Measurements from ENCODE around the gene EML4.

The EML4 gene

GRCh38 chr2:42245396-42245795 is 76.2 kb downstream of the EML4 start:
- no peak overlapping the region for H3K27ac Mint-ChIP-seq

DNA sequence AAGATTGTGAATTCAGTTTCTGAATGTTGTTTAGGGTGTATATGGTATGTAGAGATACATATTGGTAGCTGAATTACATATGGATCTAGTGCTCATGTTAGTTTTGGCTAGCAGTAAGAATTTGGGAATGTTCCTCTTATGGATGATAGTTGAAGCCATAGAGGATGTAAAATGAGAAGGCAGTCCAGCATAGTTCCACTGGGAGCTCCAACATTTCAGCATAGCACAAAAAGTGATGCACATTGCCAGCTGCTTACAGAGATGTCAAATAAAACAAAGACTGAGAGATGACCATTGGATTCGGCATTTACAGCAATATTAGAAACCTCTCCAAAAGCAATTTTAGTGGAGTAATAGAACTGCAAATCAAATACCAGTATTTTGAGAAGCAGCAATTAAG is 77.4 kb downstream of the EML4 start:
- no peak overlapping the region for H3K4me3 Mint-ChIP-seq
- no peaks in the 10 kb centered on the region for H3K27me3 Mint-ChIP-seq
- no peak overlapping the region for H3K27ac Mint-ChIP-seq
- no peaks in the 10 kb centered on the region for H3K9me3 Mint-ChIP-seq
- DNase-seq = no peak
- peaks cover 14 to 26% of the 10 kb centered on the region in 2 donors for H3K36me3 Mint-ChIP-seq
- H3K4me1 Mint-ChIP-seq = peaks cover 18 to 38% of the 10 kb centered on the region in 2 donors
- ATAC-seq (replicated peaks) = no peak

More at GRCh38 chr2:42245396-42245795, 76.2 kb downstream of the EML4 start:
- DNase-seq (no peak), ATAC-seq (replicated peaks) (no peak)
- Mint-ChIP-seq H3K4me1 (peaks cover 17 to 44% of the 10 kb centered on the region in 2 donors), H3K36me3 (peaks cover 11 to 18% of the 10 kb centered on the region in 2 donors), H3K27me3 (no peaks in the 10 kb centered on the region), H3K4me3 (no peak overlapping the region), H3K9me3 (no peaks in the 10 kb centered on the region)

GRCh38 chr2:42248846-42249245 is 79.7 kb downstream of the EML4 start:
- Mint-ChIP-seq H3K36me3 (peaks cover 26 to 45% of the 10 kb centered on the region in 2 donors), H3K27me3 (no peaks in the 10 kb centered on the region), H3K4me1 (peaks cover 22 to 45% of the 10 kb centered on the region in 2 donors), H3K4me3 (no peak overlapping the region), H3K27ac (no peak overlapping the region), H3K9me3 (peaks cover 0 to 1% of the 10 kb centered on the region in 2 donors)
- ATAC-seq (replicated peaks) = no peak
- DNase-seq = no peak

GRCh38 chr2:42249284-42249683 is 80.1 kb downstream of the EML4 start:
- Mint-ChIP-seq H3K27ac (no peak overlapping the region), H3K36me3 (peaks cover 30 to 49% of the 10 kb centered on the region in 2 donors), H3K27me3 (no peaks in the 10 kb centered on the region), H3K4me3 (no peak overlapping the region), H3K4me1 (peaks cover 26 to 48% of the 10 kb centered on the region in 2 donors), H3K9me3 (peaks cover 0 to 3% of the 10 kb centered on the region in 2 donors)
- DNase-seq = no peak
- ATAC-seq (replicated peaks) = no peak

GRCh38 chr2:42249887-42250286 is 80.7 kb downstream of the EML4 start:
- Mint-ChIP-seq H3K4me3 (no peak overlapping the region), H3K9me3 (peaks cover 0 to 3% of the 10 kb centered on the region in 2 donors), H3K27ac (no peak overlapping the region), H3K4me1 (peaks cover 27 to 47% of the 10 kb centered on the region in 2 donors), H3K27me3 (no peaks in the 10 kb centered on the region), H3K36me3 (peaks cover 31 to 55% of the 10 kb centered on the region in 2 donors)
- no peak for DNase-seq
- ATAC-seq (replicated peaks) = no peak

- no peak overlapping the region for H3K4me3 Mint-ChIP-seq
- peaks cover 31 to 59% of the 10 kb centered on the region in 2 donors for H3K36me3 Mint-ChIP-seq
These were observed 81.8 kb downstream of the EML4 start for GRCh38 chr2:42250925-42251324.

GRCh38 chr2:42252464-42252863 is 83.3 kb downstream of the EML4 start:
- DNase-seq (no peak), ATAC-seq (replicated peaks) (peak in 1 of 2 donors; percentile 35)
- H3K27me3 Mint-ChIP-seq = no peaks in the 10 kb centered on the region
- peaks cover 27 to 71% of the 10 kb centered on the region in 2 donors for H3K4me1 Mint-ChIP-seq
- peak overlapping the region; percentile 52 for H3K27ac Mint-ChIP-seq
- H3K36me3 Mint-ChIP-seq = peaks cover 20 to 44% of the 10 kb centered on the region in 2 donors
- H3K9me3 Mint-ChIP-seq = peaks cover 0 to 3% of the 10 kb centered on the region in 2 donors
- H3K4me3 Mint-ChIP-seq = no peak overlapping the region

More at GRCh38 chr2:42250925-42251324, 81.8 kb downstream of the EML4 start:
- ATAC-seq (replicated peaks) = no peak
- Mint-ChIP-seq H3K27ac (no peak overlapping the region), H3K9me3 (peaks cover 0 to 3% of the 10 kb centered on the region in 2 donors), H3K4me1 (peaks cover 27 to 58% of the 10 kb centered on the region in 2 donors), H3K27me3 (no peaks in the 10 kb centered on the region)
- DNase-seq = no peak

DNA sequence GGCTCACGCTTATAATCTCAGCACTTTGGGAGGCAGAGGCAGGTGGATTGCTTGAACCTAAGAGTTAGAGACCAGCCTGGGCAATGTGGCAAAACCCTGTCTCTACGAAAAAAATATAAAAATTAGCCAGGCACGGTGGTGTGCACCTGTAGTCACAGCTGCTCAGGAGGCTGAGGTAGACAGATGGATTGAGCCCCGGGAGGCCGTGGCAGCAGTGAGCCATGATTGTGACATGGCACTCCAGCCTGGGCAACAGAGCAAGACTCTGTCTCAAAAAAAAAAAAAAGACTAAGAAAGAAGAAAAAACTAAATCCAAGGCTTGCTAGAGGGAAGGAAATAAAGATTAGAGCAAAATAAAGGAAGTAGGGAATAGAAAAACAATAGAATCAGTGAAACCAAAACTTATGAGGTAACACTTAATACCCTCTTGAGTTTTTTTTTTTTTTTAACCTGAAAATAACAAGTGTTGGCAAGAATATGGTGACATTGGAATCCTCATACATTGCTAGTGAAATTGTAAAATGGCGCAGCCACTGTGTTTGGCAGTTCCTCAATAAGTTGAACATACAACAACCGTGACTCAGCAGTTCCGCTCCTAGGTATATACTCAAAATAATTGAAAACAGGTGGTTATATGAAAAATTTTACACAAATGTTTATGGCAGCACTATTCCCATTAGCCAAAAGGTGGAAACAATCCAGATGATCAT is 85.2 kb downstream of the EML4 start:
- DNase-seq (no peak), ATAC-seq (replicated peaks) (peak in 1 of 2 donors; percentile 37)
- H3K9me3 Mint-ChIP-seq = peaks cover 0 to 3% of the 10 kb centered on the region in 2 donors
- H3K4me3 Mint-ChIP-seq = peak overlapping the region; percentile 10 to 56
- no peaks in the 10 kb centered on the region for H3K27me3 Mint-ChIP-seq
- H3K4me1 Mint-ChIP-seq = peaks cover 27 to 68% of the 10 kb centered on the region in 2 donors
- H3K27ac Mint-ChIP-seq = peak overlapping the region; percentile 78
- peaks cover 23 to 47% of the 10 kb centered on the region in 2 donors for H3K36me3 Mint-ChIP-seq

GRCh38 chr2:42256505-42256904 is 87.4 kb downstream of the EML4 start:
- peak overlapping the region; percentile 7 to 35 for H3K4me3 Mint-ChIP-seq
- peaks cover 22 to 41% of the 10 kb centered on the region in 2 donors for H3K36me3 Mint-ChIP-seq

DNA sequence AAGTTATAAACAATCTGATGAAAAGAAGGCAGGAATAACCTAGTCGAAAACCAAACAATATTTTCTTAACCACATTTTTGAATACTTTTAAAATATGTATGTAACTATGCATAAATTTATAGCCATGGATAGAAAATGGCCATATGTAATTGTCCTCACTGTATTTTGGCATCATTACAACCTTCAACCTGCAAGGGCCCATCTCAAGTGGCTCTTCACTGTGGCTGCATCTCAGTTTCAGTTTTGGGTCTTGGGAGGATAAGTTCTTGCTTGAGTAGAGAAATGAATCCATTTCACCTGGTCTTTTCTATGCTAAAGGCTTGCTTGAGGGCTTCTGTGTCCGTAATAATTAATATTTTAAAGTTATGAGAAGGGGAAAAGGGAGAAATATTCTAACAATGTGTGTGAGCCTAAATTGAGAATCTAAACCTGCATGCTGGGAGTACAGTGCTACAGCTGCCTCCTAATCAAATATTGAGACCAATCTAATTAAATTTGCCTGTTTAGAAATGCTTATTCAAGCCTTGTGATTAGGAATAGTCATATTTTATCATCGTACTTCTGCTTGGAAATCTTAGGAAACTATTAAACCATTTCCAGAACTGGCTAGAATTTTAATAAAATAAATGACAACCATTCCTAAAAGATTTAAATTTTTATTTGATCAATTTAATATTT is 92.5 kb downstream of the EML4 start:
- H3K36me3 Mint-ChIP-seq = peaks cover 7 to 16% of the 10 kb centered on the region in 2 donors
- no peaks in the 10 kb centered on the region for H3K9me3 Mint-ChIP-seq
- H3K4me3 Mint-ChIP-seq = no peak overlapping the region
- peaks cover 2 to 6% of the 10 kb centered on the region in 2 donors for H3K4me1 Mint-ChIP-seq
- no peak overlapping the region for H3K27ac Mint-ChIP-seq
- no peaks in the 10 kb centered on the region for H3K27me3 Mint-ChIP-seq
- DNase-seq (no peak), ATAC-seq (replicated peaks) (no peak)

More at GRCh38 chr2:42256505-42256904, 87.4 kb downstream of the EML4 start:
- Mint-ChIP-seq H3K9me3 (peaks cover 0 to 3% of the 10 kb centered on the region in 2 donors), H3K4me1 (peaks cover 20 to 55% of the 10 kb centered on the region in 2 donors), H3K27ac (peak overlapping the region; percentile 33), H3K27me3 (no peaks in the 10 kb centered on the region)
- peak; percentile 92 to 95 for ATAC-seq (replicated peaks)
- DNase-seq = no peak

- Mint-ChIP-seq H3K4me1 (no peaks in the 10 kb centered on the region), H3K4me3 (no peak overlapping the region), H3K27me3 (no peaks in the 10 kb centered on the region), H3K36me3 (peaks cover 6 to 19% of the 10 kb centered on the region in 2 donors), H3K27ac (no peak overlapping the region), H3K9me3 (no peaks in the 10 kb centered on the region)
- DNase-seq = no peak
- ATAC-seq (replicated peaks) = no peak
These were observed 97.1 kb downstream of the EML4 start for GRCh38 chr2:42266236-42266635.

DNA sequence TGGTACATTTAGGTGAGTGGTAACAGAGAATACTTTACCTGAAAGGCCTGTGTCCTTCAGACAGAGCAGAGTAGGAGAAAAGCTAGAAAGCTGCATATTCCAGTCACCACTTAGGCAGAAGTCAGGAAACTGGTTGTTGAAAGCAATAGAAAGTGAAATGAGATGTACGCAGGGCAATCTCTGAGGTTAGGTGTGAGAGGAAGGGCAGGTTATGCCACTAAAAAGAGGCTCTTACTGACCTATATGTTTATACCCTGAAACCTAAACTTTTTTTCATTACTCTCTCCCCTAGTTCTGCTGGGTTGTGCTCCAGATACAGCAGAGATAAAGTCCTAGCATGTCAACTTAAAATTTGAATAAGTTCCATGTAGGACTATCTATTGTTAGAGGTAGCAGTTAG is 98.4 kb downstream of the EML4 start:
- ATAC-seq (replicated peaks) (no peak), DNase-seq (no peak)
- H3K36me3 Mint-ChIP-seq = peaks cover 3 to 15% of the 10 kb centered on the region in 2 donors
- no peaks in the 10 kb centered on the region for H3K27me3 Mint-ChIP-seq
- no peak overlapping the region for H3K27ac Mint-ChIP-seq
- no peaks in the 10 kb centered on the region for H3K4me1 Mint-ChIP-seq
- H3K4me3 Mint-ChIP-seq = no peak overlapping the region
- no peaks in the 10 kb centered on the region for H3K9me3 Mint-ChIP-seq

- H3K9me3 Mint-ChIP-seq = no peaks in the 10 kb centered on the region
- H3K36me3 Mint-ChIP-seq = peaks cover 3 to 14% of the 10 kb centered on the region in 2 donors
- no peak overlapping the region for H3K27ac Mint-ChIP-seq
- DNase-seq (no peak), ATAC-seq (replicated peaks) (no peak)
- no peaks in the 10 kb centered on the region for H3K4me1 Mint-ChIP-seq
- H3K27me3 Mint-ChIP-seq = no peaks in the 10 kb centered on the region
- H3K4me3 Mint-ChIP-seq = no peak overlapping the region
These were observed 99.5 kb downstream of the EML4 start for GRCh38 chr2:42268528-42269151.

GRCh38 chr2:42270757-42271156 is 101.6 kb downstream of the EML4 start:
- no peak for DNase-seq
- H3K4me1 Mint-ChIP-seq = no peaks in the 10 kb centered on the region
- no peak for ATAC-seq (replicated peaks)
- H3K27ac Mint-ChIP-seq = no peak overlapping the region
- no peaks in the 10 kb centered on the region for H3K27me3 Mint-ChIP-seq
- no peaks in the 10 kb centered on the region for H3K9me3 Mint-ChIP-seq
- H3K4me3 Mint-ChIP-seq = no peak overlapping the region
- H3K36me3 Mint-ChIP-seq = peaks cover 6 to 13% of the 10 kb centered on the region in 2 donors
